ENCODE measurements around the gene CCDC92.

CCDC92 gene

GRCh38 chr12:123924539-123924938 lies 48.1 kb downstream of the CCDC92 start:
- no peaks in the 10 kb centered on the region for H3K9me3 ChIP-seq (ENCODE audit: control insufficient read depth, insufficient read depth, low read length)
- H3K27me3 ChIP-seq (ENCODE audit: control insufficient read depth, low read length) = peaks cover 11% of the 10 kb centered on the region; the same call in 1 of the 2 replicates
- H3K79me2 ChIP-seq (ENCODE audit: control insufficient read depth, low read length) = no peaks in the 10 kb centered on the region
- H4K20me1 ChIP-seq (ENCODE audit: control insufficient read depth, insufficient read depth, low read depth, low read length) = no peaks in the 10 kb centered on the region
- H3K9me2 ChIP-seq (replicated peaks; ENCODE audit: control insufficient read depth, low read length) = no peaks in the 10 kb centered on the region
- H3K4me1 ChIP-seq (ENCODE audit: control insufficient read depth, low read length) = no peaks in the 10 kb centered on the region
- H3K4me2 ChIP-seq (ENCODE audit: low read length) = no peak overlapping the region
- H3K27ac ChIP-seq (ENCODE audit: low read depth, low read length) = no peak overlapping the region
- H3K36me3 ChIP-seq (ENCODE audit: control insufficient read depth, low read length) = no peaks in the 10 kb centered on the region
- no peak for TF ChIP-seq EZH2phosphoT487 (IDR thresholded peaks at IDR 0.05; ENCODE audit: borderline replicate concordance, low read length)
- H3K4me3 ChIP-seq (ENCODE audit: low read length) = no peak overlapping the region
- H3F3A ChIP-seq (ENCODE audit: control insufficient read depth, insufficient read depth) = no peaks in the 10 kb centered on the region

DNA sequence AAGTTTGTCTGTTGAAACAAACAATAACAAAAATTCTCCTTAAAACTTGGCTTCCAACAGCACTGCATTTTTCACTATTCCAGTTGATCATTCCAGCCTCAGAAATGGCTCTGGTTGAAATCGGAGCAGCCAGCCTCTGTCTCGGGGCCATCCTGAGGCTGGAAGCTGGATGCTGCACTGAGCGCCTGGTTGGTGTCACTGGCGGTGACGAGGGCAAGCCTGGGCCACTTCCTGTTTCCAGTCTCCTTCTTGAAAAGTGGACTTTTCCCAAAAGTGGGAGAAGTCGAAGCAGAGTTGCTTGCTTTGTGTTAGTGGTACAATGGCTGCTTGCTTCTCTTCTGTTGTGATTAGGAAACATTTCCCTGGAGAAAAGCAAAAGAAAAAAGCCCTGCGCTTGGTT lies 48.7 kb downstream of the CCDC92 start:
- Histone ChIP-seq H3K4me1 (ENCODE audit: control insufficient read depth, low read length) (no peaks in the 10 kb centered on the region), H3K4me3 (ENCODE audit: low read length) (no peak overlapping the region), H3K27ac (ENCODE audit: low read depth, low read length) (no peak overlapping the region), H3K9me2 (replicated peaks; ENCODE audit: control insufficient read depth, low read length) (no peaks in the 10 kb centered on the region), H3K27me3 (ENCODE audit: control insufficient read depth, low read length) (peaks cover 11% of the 10 kb centered on the region; the same call in 1 of the 2 replicates), H3K9me3 (ENCODE audit: control insufficient read depth, insufficient read depth, low read length) (no peaks in the 10 kb centered on the region), H3K36me3 (ENCODE audit: control insufficient read depth, low read length) (no peaks in the 10 kb centered on the region), H3K4me2 (ENCODE audit: low read length) (no peak overlapping the region), H4K20me1 (ENCODE audit: control insufficient read depth, insufficient read depth, low read depth, low read length) (no peaks in the 10 kb centered on the region), H3F3A (ENCODE audit: control insufficient read depth, insufficient read depth) (no peaks in the 10 kb centered on the region), H3K79me2 (ENCODE audit: control insufficient read depth, low read length) (no peaks in the 10 kb centered on the region)
- no peak for TF ChIP-seq EZH2phosphoT487 (IDR thresholded peaks at IDR 0.05; ENCODE audit: borderline replicate concordance, low read length)
- no peak for TF ChIP-seq CTCF (IDR thresholded peaks at IDR 0.05; ENCODE audit: low read depth, low read length, poor library complexity, severe bottlenecking)

GRCh38 chr12:123923038-123923437 lies 49.6 kb downstream of the CCDC92 start:
- no peaks in the 10 kb centered on the region for H3K36me3 ChIP-seq (ENCODE audit: control insufficient read depth, low read length)
- no peak overlapping the region for H3K27ac ChIP-seq (ENCODE audit: low read depth, low read length)
- no peaks in the 10 kb centered on the region for H3K4me1 ChIP-seq (ENCODE audit: control insufficient read depth, low read length)
- no peaks in the 10 kb centered on the region for H3F3A ChIP-seq (ENCODE audit: control insufficient read depth, insufficient read depth)
- TF ChIP-seq CTCF (IDR thresholded peaks at IDR 0.05; ENCODE audit: low read depth, low read length, poor library complexity, severe bottlenecking) = no peak
- no peak for TF ChIP-seq EZH2phosphoT487 (IDR thresholded peaks at IDR 0.05; ENCODE audit: borderline replicate concordance, low read length)
- no peaks in the 10 kb centered on the region for H4K20me1 ChIP-seq (ENCODE audit: control insufficient read depth, insufficient read depth, low read depth, low read length)
- no peak overlapping the region for H3K4me3 ChIP-seq (ENCODE audit: low read length)
- no peaks in the 10 kb centered on the region for H3K79me2 ChIP-seq (ENCODE audit: control insufficient read depth, low read length)
- no peaks in the 10 kb centered on the region for H3K9me3 ChIP-seq (ENCODE audit: control insufficient read depth, insufficient read depth, low read length)
- peaks cover 7% of the 10 kb centered on the region; the same call in 1 of the 2 replicates for H3K27me3 ChIP-seq (ENCODE audit: control insufficient read depth, low read length)
- H3K4me2 ChIP-seq (ENCODE audit: low read length) = no peak overlapping the region
- no peaks in the 10 kb centered on the region for H3K9me2 ChIP-seq (replicated peaks; ENCODE audit: control insufficient read depth, low read length)

DNA sequence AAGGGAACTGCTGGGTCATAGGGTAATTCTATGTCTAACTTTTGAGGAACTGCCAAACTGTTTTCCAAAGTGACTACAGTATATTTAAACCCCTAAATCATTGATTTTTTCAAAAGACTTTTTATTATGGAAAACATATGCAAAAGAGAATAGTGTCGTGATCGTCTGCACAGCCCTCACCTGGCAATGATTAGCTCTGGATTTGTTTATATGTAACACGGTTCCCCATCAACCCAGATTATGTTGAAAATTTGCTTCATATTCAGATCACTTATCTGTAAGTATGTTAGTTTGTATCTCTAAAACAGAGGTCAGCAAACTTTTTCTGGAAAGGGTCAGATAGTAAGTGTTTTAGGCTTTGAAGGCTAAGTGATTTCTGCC lies 52.7 kb downstream of the CCDC92 start:
- TF ChIP-seq CTCF (IDR thresholded peaks at IDR 0.05; ENCODE audit: low read depth, low read length, poor library complexity, severe bottlenecking) = no peak
- TF ChIP-seq EZH2phosphoT487 (IDR thresholded peaks at IDR 0.05; ENCODE audit: borderline replicate concordance, low read length) = no peak
- no peaks in the 10 kb centered on the region for H3K4me1 ChIP-seq (ENCODE audit: control insufficient read depth, low read length)
- no peaks in the 10 kb centered on the region for H4K20me1 ChIP-seq (ENCODE audit: control insufficient read depth, insufficient read depth, low read depth, low read length)
- no peak overlapping the region for H3K4me3 ChIP-seq (ENCODE audit: low read length)
- H3K9me3 ChIP-seq (ENCODE audit: control insufficient read depth, insufficient read depth, low read length) = no peaks in the 10 kb centered on the region
- 0 out of 2 replicates have a peak, but pooled peaks cover 2% of the 10 kb centered on the region for H3K27me3 ChIP-seq (ENCODE audit: control insufficient read depth, low read length)
- no peak overlapping the region for H3K4me2 ChIP-seq (ENCODE audit: low read length)
- no peaks in the 10 kb centered on the region for H3K79me2 ChIP-seq (ENCODE audit: control insufficient read depth, low read length)
- no peaks in the 10 kb centered on the region for H3F3A ChIP-seq (ENCODE audit: control insufficient read depth, insufficient read depth)
- H3K27ac ChIP-seq (ENCODE audit: low read depth, low read length) = no peak overlapping the region
- H3K9me2 ChIP-seq (replicated peaks; ENCODE audit: control insufficient read depth, low read length) = no peaks in the 10 kb centered on the region
- H3K36me3 ChIP-seq (ENCODE audit: control insufficient read depth, low read length) = no peaks in the 10 kb centered on the region
